Spleen (tissue), 11 donors: ENCODE results near the gene CCDC78. TPM values are rescaled to one million over a fixed set of nuclear protein-coding genes. Genes with fewer than 3 reads are reported as not detected.

Experiments
- DNase-seq: peaks from one replicate; pipeline ENCODE4 v3.0.0-alpha.2; 2020
- H3K27ac ChIP-seq, 8 donors: fragments of 200-600 bp; sonication (generic) in 7 of 8; 1 replicate in 4 of 8; 2 replicates in 4 of 8; pipeline versions ENCODE4 v1.5.0 to v1.8.0; 2016 to 2021; ENCODE audit warnings: inconsistent platforms in 4 of 8, mild to moderate bottlenecking in 4 of 8, moderate library complexity in 1 of 8
- H3K27me3 ChIP-seq, 7 donors: fragments of 200-600 bp; sonication (generic) in 6 of 7; replicated peaks in 1 of 7; 1 replicate in 4 of 7; 2 replicates in 3 of 7; pipeline versions ENCODE4 v1.5.0 to v1.8.0; 2016 to 2021; ENCODE audit warnings: inconsistent platforms in 3 of 7, mild to moderate bottlenecking in 1 of 7
- H3K36me3 ChIP-seq, 6 donors: fragments of 200-600 bp; sonication (generic) in 5 of 6; 1 replicate in 4 of 6; 2 replicates in 2 of 6; pipeline versions ENCODE4 v1.5.0 to v1.8.0; 2016 to 2021; ENCODE audit warnings: inconsistent platforms in 2 of 6
- H3K4me1 ChIP-seq, 6 donors: fragments of 200-600 bp; sonication (generic) in 5 of 6; 1 replicate in 3 of 6; 2 replicates in 3 of 6; pipeline versions ENCODE4 v1.5.0 to v1.8.0; 2016 to 2021; ENCODE audit warnings: inconsistent platforms in 3 of 6
- H3K4me3 ChIP-seq, 8 donors: fragments of 200-600 bp; sonication (generic) in 7 of 8; 1 replicate in 4 of 8; 2 replicates in 4 of 8; pipeline versions ENCODE4 v1.5.0 to v1.8.0; 2016 to 2021; ENCODE audit warnings: inconsistent platforms in 4 of 8, mild to moderate bottlenecking in 4 of 8, moderate library complexity in 2 of 8
- H3K9me3 ChIP-seq, 8 donors: fragments of 200-600 bp; sonication (generic) in 7 of 8; 1 replicate in 4 of 8; 2 replicates in 4 of 8; pipeline versions ENCODE4 v1.5.0 to v1.8.0; 2016 to 2021; ENCODE audit warnings: inconsistent platforms in 4 of 8
- POLR2A ChIP-seq, 3 donors: fragments of 450-650 bp; IDR thresholded peaks; one replicate each; pipeline ENCODE4 v1.5.1; 2017; ENCODE audit warnings: antibody characterized with exemption in 3 of 3, mild to moderate bottlenecking in 1 of 3
- POLR2AphosphoS5 ChIP-seq, 3 donors: sonication (generic); formaldehyde crosslinking; IDR thresholded peaks; one replicate each; pipeline ENCODE4 v1.5.1; 2017; ENCODE audit warnings: antibody characterized with exemption in 3 of 3
- WGBS, 5 donors: extraction: QIAGEN DNeasy Blood & Tissue Kit in 3 of 5; methylation state at CpG; one replicate each; pipeline versions ENCODE4 v1.1.5 to v1.1.7; 2013 to 2018; 5-methylcytosine and 5-hydroxymethylcytosine counted together
- intact Hi-C: fragments of 100-400 bp; cut with DNase I; formaldehyde crosslinking; loops from one replicate; pipeline ENCODE4 v1.15.0; 2023; ENCODE audit warnings: low total_unique reads
- polyA plus RNA-seq, 3 donors: library from polyadenylated mRNA; stranded (reverse); fragments of 200-250 nt; gene quantifications; one replicate each; pipeline ENCODE4 v1.2.1, GENCODE V29; 2013
- total RNA-seq, 7 donors: library from RNA; depleted of rRNA in 3 of 7; stranded (reverse); fragments of >200 nt in 3 of 7; fragmentation: NEBNext Ultra II Directional in 4 of 7; extraction: Animal tissue kit (Norgen Biotek cat#: 25700) in 4 of 7; gene quantifications; one replicate each; pipeline versions ENCODE4 v1.1.0 to v1.2.1, GENCODE V29; 2016 to 2021
- TF ChIP-seq, protein P1 (sequence below), 11 experiments: fragments of 200-600 bp in 7 of 11; fragments of 450-650 bp in 4 of 11; sonication (generic) in 4 of 11; IDR thresholded peaks in 8 of 11; conservative IDR thresholded peaks in 3 of 11; 1 replicate in 7 of 11; 2 replicates in 4 of 11; pipeline versions ENCODE4 v1.4.0 to v1.8.0; 2016 to 2021; ENCODE audit warnings: antibody characterized with exemption in 11 of 11, inconsistent platforms in 4 of 11, mild to moderate bottlenecking in 1 of 11
- donor health status: healthy with polysubstance abuse.
- donor health status: DM: no; HTN: no; CAD: no; lungs with moderate emphysema.
- donor health status: DM: no; HTN: no; CAD: no.
- donor health status: Bipolar disorder and iron deficiency.
- donor health status: healthy.
- donor health status: DM: no; HTN: no; CAD: no.
- donor health status: DM: yes; HTN: yes; CAD: no.

CCDC78 gene
- total and polyA plus RNA-seq, 10 donors, result 2.9 to 23.7 (median 7.2) TPM

DNA sequence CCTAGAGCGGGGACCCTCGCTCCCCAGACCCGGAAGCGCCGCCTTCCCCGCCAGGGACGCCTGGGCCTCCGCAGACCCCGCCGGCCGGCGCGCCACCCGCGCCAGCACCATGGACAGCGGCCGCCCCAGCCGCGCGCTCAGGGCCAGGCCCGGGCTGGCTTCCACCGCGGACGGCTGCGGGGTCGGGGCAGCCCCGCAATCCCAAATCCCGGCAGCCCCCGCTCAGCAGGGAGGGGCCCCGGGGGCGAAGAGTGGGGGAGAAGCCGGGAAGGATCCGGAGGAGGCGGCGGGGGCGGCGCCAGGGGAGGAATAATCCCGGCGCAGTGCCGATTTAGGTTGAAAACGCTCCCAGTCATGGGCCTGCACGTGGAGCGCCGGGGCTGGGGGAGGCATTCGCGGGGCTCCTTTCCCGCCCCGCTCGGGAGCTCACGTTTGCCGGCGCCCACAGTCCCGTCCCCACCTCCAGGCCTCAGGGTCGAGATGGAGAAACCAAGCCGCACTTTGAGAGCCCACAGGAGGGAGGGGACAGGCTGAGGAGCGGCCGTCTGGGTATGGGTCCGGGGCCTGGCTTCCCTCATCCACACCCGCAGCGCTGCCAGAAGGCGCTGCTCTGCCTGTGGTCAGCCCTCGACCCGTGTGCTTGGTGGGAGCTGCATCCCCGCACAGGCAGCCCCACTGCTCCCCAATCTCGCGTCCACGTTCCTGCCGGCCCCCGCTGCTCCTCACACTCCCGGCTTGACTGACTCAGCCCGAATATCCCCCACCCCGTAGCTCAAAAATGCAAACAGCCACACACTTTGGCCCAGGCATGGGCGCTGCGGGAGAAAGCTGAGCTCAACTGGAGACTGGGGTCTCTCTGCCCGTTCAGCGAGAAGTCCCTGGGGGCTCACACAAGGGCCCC lies 25.3 kb downstream of the CCDC78 start:
- Histone ChIP-seq H3K36me3 (no peaks in the 10 kb centered on the region), H3K27ac (no peak overlapping the region), H3K4me3 (peak overlapping the region in 1 of 8 donors; percentile 18), H3K27me3 (peaks cover 6 to 100% (median 77%) of the 10 kb centered on the region in 7 donors), H3K9me3 (no peaks in the 10 kb centered on the region), H3K4me1 (peaks cover 1 to 41% (median 23%) of the 10 kb centered on the region in 6 donors)
- DNase-seq, result no peak
- TF ChIP-seq, protein P1, sequence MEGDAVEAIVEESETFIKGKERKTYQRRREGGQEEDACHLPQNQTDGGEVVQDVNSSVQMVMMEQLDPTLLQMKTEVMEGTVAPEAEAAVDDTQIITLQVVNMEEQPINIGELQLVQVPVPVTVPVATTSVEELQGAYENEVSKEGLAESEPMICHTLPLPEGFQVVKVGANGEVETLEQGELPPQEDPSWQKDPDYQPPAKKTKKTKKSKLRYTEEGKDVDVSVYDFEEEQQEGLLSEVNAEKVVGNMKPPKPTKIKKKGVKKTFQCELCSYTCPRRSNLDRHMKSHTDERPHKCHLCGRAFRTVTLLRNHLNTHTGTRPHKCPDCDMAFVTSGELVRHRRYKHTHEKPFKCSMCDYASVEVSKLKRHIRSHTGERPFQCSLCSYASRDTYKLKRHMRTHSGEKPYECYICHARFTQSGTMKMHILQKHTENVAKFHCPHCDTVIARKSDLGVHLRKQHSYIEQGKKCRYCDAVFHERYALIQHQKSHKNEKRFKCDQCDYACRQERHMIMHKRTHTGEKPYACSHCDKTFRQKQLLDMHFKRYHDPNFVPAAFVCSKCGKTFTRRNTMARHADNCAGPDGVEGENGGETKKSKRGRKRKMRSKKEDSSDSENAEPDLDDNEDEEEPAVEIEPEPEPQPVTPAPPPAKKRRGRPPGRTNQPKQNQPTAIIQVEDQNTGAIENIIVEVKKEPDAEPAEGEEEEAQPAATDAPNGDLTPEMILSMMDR (IDR thresholded peaks at IDR 0.05 in 8 of 11, conservative IDR thresholded peaks at IDR 0.05 in 3 of 11), result no peak
- TF ChIP-seq POLR2A (IDR thresholded peaks at IDR 0.05) (no peak), POLR2AphosphoS5 (IDR thresholded peaks at IDR 0.05) (no peak)
- WGBS, 5 donors, result 7 to 14% (median 7%) methylated on average over 37 to 76 of the region's 76 CpGs
- intact Hi-C loops, result no loop called here

DNA sequence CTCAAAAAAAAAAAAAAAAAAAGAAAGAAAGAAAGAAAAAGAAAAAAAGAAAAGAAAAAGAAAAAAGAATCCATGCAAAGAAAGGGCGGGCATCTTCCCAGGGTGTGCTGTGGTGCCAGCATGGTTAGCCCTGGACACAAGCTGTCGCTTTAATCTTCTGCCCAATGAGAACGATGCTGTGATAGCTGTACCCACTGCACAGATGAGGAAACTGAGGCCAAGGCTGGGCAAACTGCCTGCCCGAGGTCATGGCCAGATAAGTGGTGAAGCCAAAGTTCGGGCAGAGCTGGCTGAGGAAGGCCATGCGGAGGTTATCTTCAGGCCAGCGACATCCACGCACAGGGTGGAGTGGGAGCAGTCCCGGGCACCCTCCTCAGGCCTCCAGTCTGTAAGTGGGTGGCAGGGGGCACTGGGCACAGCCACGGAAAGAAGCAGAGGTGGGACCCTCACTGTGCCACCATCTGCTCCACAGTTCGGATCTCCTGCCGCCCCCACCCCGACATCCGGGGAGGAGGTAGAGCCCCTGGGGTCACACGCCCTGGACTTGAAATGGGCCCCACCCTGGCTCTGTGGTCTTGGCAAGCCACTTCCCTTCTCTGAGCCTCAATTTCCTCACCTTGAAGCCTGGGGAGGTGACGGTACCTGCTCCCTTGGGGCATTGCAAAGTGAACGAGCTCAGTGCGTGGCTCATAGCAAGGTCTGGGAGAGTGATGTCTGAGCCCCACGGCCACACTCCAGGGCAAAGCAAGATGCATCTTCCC lies 27.2 kb downstream of the CCDC78 start:
- H3K27me3 ChIP-seq, result peaks cover 6 to 100% (median 79%) of the 10 kb centered on the region in 7 donors
- peaks cover 14 to 48% (median 35%) of the 10 kb centered on the region in 6 donors for H3K4me1 ChIP-seq
- WGBS, 5 donors, result 62 to 79% (median 66%) methylated on average over 14 to 19 of the region's 19 CpGs
- intact Hi-C loops, result no loop called here
- no peaks in the 10 kb centered on the region for H3K36me3 ChIP-seq
- H3K9me3 ChIP-seq, result no peaks in the 10 kb centered on the region
- TF ChIP-seq POLR2A (IDR thresholded peaks at IDR 0.05) (no peak), POLR2AphosphoS5 (IDR thresholded peaks at IDR 0.05) (no peak)
- TF ChIP-seq, protein P1 (IDR thresholded peaks at IDR 0.05 in 8 of 11, conservative IDR thresholded peaks at IDR 0.05 in 3 of 11), result no peak
- H3K27ac ChIP-seq, result no peak overlapping the region
- no peak overlapping the region for H3K4me3 ChIP-seq
- no peak for DNase-seq

DNA sequence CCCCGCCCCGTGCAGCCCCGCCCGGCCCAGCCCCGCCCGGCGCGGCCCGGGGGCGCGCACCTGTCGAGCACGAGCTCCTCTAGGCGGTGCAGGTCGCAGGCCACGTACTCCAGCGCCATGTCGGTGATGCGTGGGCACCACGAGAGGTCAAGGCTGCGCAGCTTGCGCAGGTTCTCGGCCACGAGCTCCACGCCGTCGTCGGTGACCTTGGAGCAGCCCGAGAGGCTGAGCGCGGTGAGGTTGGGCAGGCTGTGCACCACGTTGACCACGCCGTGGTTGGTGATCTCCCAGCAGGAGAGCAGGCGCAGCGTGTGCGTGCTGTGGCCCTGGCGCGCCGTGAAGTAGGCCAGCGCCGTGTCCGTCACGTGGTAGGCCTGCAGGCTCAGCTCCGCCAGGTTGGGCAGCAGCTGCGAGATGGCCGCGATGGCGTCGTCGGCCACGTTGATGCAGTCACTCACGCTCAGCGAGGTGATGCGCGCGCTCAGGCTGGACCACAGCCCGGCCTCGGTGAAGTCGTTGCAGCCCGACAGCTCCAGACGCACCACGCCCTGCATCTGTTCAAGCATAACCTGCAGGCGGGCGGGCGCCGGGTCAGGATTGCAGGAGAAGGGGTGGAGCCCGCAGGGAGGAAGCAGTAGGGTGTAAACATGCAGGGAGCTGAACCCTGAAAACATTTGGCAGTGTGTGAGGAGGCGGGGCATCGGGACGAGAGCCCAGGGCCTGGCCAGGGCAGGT lies 30.7 kb downstream of the CCDC78 start:
- WGBS, 5 donors, result 1 to 6% (median 3%) methylated on average over 18 to 71 of the region's 71 CpGs
- peak; percentile 61 to 79 (median 78) for TF ChIP-seq POLR2AphosphoS5 (IDR thresholded peaks at IDR 0.05)
- TF ChIP-seq POLR2A (IDR thresholded peaks at IDR 0.05), result no peak
- intact Hi-C loops, result no loop called here
- H3K9me3 ChIP-seq, result no peaks in the 10 kb centered on the region
- H3K27me3 ChIP-seq, result peaks cover 6 to 90% (median 55%) of the 10 kb centered on the region in 7 donors
- peak overlapping the region; percentile 25 to 72 (median 46) for H3K4me3 ChIP-seq
- DNase-seq, result peak; percentile 88
- H3K36me3 ChIP-seq, result no peaks in the 10 kb centered on the region
- H3K27ac ChIP-seq, result peak overlapping the region in 5 of 8 donors; percentile 5 to 73 (median 52)
- H3K4me1 ChIP-seq, result peaks cover 14 to 48% (median 37%) of the 10 kb centered on the region in 6 donors

DNA sequence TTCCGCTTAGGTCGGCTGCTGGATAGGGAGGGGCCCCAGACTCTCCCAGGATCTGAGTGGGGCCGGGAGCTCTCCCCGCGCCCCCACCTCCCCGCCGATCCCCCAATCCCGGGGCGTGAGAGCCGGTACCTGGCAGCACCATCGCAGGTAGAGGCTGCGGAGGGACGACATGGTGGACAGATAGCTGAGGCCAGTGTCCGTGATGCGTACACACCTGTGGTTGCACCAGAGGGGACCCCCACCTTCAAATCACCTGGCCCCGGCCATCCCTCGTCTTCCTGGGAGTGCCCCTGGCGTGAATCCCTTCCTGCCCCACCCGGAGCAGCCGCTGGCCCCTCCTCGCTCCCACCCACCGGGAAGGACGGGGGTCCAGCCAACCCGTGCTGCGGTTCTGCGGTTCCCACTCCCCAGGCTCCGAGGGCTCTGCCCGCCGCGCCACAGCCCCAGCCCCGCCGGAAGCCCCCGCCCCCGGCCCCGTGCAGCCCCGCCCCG lies 31.3 kb downstream of the CCDC78 start:
- Histone ChIP-seq H3K27ac (peak overlapping the region in 2 of 8 donors; percentile 56 to 73), H3K27me3 (peaks cover 0 to 84% (median 49%) of the 10 kb centered on the region in 7 donors), H3K9me3 (no peaks in the 10 kb centered on the region), H3K4me1 (peaks cover 14 to 50% (median 34%) of the 10 kb centered on the region in 6 donors), H3K36me3 (no peaks in the 10 kb centered on the region), H3K4me3 (peak overlapping the region; percentile 6 to 72 (median 46))
- 0 to 8% (median 3%) methylated on average over 12 to 37 of the region's 37 CpGs for WGBS, 5 donors
- DNase-seq, result no peak
- TF ChIP-seq POLR2A (IDR thresholded peaks at IDR 0.05) (no peak), POLR2AphosphoS5 (IDR thresholded peaks at IDR 0.05) (no peak)
- TF ChIP-seq, protein P1 (IDR thresholded peaks at IDR 0.05 in 8 of 11, conservative IDR thresholded peaks at IDR 0.05 in 3 of 11), result no peak
- intact Hi-C loops, result no loop called here
